ENCODE measurements around the gene BRI3. TPM values are rescaled to one million over a fixed set of nuclear protein-coding genes. Genes with fewer than 3 reads are reported as not detected.

Gene BRI3
- total and polyA plus RNA-seq, 2 of the 8 experiments (the other 6 are each of a cell fraction or from before 2014, with no cell fraction given): 77.5 to 93.4 TPM

DNA sequence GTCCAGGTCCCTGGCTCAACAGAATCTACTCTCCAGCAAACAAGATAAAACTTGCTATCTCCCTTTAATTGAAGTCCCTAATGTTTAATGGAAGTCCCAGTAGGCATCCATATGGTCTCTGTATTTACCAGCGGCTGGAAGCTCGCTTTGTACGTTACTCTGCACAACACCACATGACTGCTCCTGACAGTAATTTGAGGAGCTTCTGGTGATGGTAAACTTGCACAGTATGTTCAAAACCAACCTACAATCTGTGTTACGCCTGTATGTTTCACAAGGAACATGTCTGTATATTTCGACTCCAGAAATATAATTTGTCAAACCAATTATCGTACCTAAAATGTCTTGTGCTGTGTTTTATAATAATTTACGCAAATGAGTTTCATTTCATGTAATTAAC is 25.1 kb upstream of the BRI3 start:
- H4K5ac ChIP-seq (ENCODE audit: insufficient read length, low read depth, low read length): no peak overlapping the region
- no peak overlapping the region for H3K18ac ChIP-seq (ENCODE audit: extremely low read depth, low read length)
- no peak overlapping the region for H2BK12ac ChIP-seq (ENCODE audit: low read depth, low read length)
- no peak overlapping the region for H4K8ac ChIP-seq (ENCODE audit: extremely low read depth, insufficient read depth, low read length)
- peaks cover 0 to 2% (median 0%) of the 10 kb centered on the region in 4 experiments; a peak in 4 of 8 replicates for H3K36me3 ChIP-seq (ENCODE audit: control insufficient read depth in 2 of 4, insufficient read depth in 4 of 4, low read length in 3 of 4)
- POLR2A ChIA-PET (ENCODE audit: partially characterized antibody): no interaction called here
- TF ChIP-seq, protein P1, sequence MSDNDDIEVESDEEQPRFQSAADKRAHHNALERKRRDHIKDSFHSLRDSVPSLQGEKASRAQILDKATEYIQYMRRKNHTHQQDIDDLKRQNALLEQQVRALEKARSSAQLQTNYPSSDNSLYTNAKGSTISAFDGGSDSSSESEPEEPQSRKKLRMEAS (IDR thresholded peaks at IDR 0.05): no peak
- H2BK15ac ChIP-seq (ENCODE audit: low read length): no peak overlapping the region
- no peak overlapping the region for H2AK5ac ChIP-seq (ENCODE audit: low read depth, low read length)
- WGBS, 2 experiments (ENCODE audit: extremely low coverage in 1 of 2, insufficient coverage in 1 of 2, insufficient read length in 1 of 2, insufficient replicate concordance in 2 of 2, low coverage in 1 of 2, low lambda C conversion rate in 2 of 2, missing lambda C conversion rate in 1 of 2): 95% methylated on average over 7 of the region's 7 CpGs; no CpG with 5 or more reads in 1 of the 2 experiments
- H3K27ac ChIP-seq (ENCODE audit: low read depth, low read length): no peak overlapping the region
- H4K91ac ChIP-seq (replicated peaks; ENCODE audit: insufficient read length, low read length): no peak overlapping the region
- no peaks in the 10 kb centered on the region for H3K27me3 ChIP-seq (replicated peaks in 1 of 4; ENCODE audit: control insufficient read depth in 3 of 4, extremely low read depth in 1 of 4, insufficient read depth in 3 of 4, low read length in 3 of 4)
- FAIRE-seq (no peak), DNase-seq (ENCODE audit: low read depth in 1 of 2, low spot score in 2 of 2) (no peak)
- peaks cover 0 to 4% (median under 1%) of the 10 kb centered on the region in 4 experiments; a peak in 2 of 7 replicates for H3K4me1 ChIP-seq (replicated peaks in 1 of 4; ENCODE audit: control insufficient read depth in 3 of 4, insufficient read depth in 4 of 4, low read length in 3 of 4)
- no peak overlapping the region for H3K4ac ChIP-seq (replicated peaks; ENCODE audit: insufficient read length, low read depth, low read length)
- H3K9ac ChIP-seq (replicated peaks in 1 of 4; ENCODE audit: extremely low read depth in 1 of 4, low read depth in 3 of 4, low read length in 3 of 4): no peak overlapping the region
- H3K56ac ChIP-seq (replicated peaks; ENCODE audit: insufficient read length, low read depth, low read length): no peak overlapping the region
- CTCF ChIA-PET (ENCODE audit: partially characterized antibody): interaction anchor here (1.5 kb wide), 1 partner anchor 11 kb away, joined by 3 read pairs; no protein-coding TSS in a partner anchor
- H4K20me1 ChIP-seq (replicated peaks in 1 of 2; ENCODE audit: control insufficient read depth in 1 of 2, insufficient read depth in 2 of 2, low read length in 2 of 2): peaks cover 0 to 5% of the 10 kb centered on the region in 2 experiments
- H2BK120ac ChIP-seq (replicated peaks; ENCODE audit: low read depth, low read length): no peak overlapping the region
- no peaks in the 10 kb centered on the region; the same call in 1 of the 2 replicates for H3K79me1 ChIP-seq (ENCODE audit: low read depth, low read length)
- peaks cover 0 to 7% of the 10 kb centered on the region in 2 experiments; a peak in 1 of 4 replicates for H3K79me2 ChIP-seq (ENCODE audit: control insufficient read depth in 1 of 2, insufficient read depth in 2 of 2, low read length in 2 of 2)
- no peak overlapping the region for H2BK20ac ChIP-seq (ENCODE audit: low read length)
- no peak overlapping the region for H3K23ac ChIP-seq (ENCODE audit: insufficient read length)
- H2AFZ ChIP-seq (ENCODE audit: low read length): no peak overlapping the region
- H3K9me3 ChIP-seq (ENCODE audit: insufficient read depth in 2 of 2, low read depth in 1 of 2, low read length in 1 of 2): no peaks in the 10 kb centered on the region
- no peak overlapping the region for H2BK5ac ChIP-seq (ENCODE audit: low read depth, low read length)
- peaks cover 4% of the 10 kb centered on the region for H3K23me2 ChIP-seq (ENCODE audit: low read depth, low read length)
- no peak overlapping the region for H3K4me2 ChIP-seq (ENCODE audit: insufficient read depth in 1 of 2, low read depth in 2 of 2, low read length in 2 of 2)
- no peak overlapping the region for H3K14ac ChIP-seq (ENCODE audit: insufficient read length)
- H3K4me3 ChIP-seq (ENCODE audit: extremely low read depth in 1 of 4, insufficient read depth in 2 of 4, low read depth in 3 of 4, low read length in 4 of 4): no peak overlapping the region
